Superior temporal gyrus (tissue), 1 donor: ENCODE results near the gene USP17L13.
"Not testable (repeated sequence)": the region's sequence is repeated elsewhere in the genome, so short reads cannot be mapped to it uniquely, and the experiment has no call there.

Experiments
- DNase-seq: peaks from one replicate; pipeline ENCODE4 v3.0.0-alpha.2; 2016; ENCODE audit errors: extremely low spot score

The USP17L13 gene, protein sequence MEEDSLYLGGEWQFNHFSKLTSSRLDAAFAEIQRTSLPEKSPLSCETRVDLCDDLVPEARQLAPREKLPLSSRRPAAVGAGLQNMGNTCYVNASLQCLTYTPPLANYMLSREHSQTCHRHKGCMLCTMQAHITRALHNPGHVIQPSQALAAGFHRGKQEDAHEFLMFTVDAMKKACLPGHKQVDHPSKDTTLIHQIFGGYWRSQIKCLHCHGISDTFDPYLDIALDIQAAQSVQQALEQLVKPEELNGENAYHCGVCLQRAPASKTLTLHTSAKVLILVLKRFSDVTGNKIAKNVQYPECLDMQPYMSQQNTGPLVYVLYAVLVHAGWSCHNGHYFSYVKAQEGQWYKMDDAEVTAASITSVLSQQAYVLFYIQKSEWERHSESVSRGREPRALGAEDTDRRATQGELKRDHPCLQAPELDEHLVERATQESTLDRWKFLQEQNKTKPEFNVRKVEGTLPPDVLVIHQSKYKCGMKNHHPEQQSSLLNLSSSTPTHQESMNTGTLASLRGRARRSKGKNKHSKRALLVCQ

DNA sequence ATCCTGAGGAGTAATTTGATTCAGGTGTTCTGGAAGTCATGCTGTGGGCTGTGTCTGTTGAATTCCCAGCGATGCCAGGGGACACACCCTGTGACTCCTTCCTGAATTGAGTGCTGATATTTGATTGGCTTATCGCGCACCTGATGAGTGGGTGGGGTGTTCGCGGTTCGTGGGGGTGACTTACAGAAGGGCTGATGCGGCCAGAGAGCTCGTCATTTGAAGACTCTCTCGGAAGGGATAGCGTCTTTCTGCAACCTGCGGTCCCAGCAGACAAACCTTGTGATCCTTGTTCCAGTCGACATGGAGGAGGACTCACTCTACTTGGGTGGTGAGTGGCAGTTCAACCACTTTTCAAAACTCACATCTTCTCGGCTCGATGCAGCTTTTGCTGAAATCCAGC lies at the start of gene USP17L13:
Gene USP17L13 (plus strand): TSS at position 301 of the 400 bp plus-strand sequence. CDS start 0 bp downstream, at position 301.
- not testable (repeated sequence) for DNase-seq

DNA sequence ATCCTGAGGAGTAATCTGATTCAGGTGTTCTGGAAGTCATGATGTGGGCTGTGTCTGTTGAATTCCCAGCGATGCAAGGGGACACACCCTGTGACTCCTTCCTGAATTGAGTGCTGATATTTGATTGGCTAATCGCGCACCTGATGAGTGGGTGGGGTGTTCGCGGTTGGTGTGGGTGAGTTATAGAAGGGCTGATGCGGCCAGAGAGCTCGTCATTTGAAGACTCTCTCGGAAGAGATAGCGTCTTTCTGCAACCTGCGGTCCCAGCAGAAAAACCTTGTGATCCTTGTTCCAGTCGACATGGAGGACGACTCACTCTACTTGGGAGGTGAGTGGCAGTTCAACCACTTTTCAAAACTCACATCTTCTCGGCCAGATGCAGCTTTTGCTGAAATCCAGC lies 14.3 kb upstream of the USP17L13 start, which contains the start of gene USP17L10:
Gene USP17L10 (plus strand): TSS at position 301 of the 400 bp plus-strand sequence. CDS start 0 bp downstream, at position 301.
- DNase-seq: not testable (repeated sequence)

DNA sequence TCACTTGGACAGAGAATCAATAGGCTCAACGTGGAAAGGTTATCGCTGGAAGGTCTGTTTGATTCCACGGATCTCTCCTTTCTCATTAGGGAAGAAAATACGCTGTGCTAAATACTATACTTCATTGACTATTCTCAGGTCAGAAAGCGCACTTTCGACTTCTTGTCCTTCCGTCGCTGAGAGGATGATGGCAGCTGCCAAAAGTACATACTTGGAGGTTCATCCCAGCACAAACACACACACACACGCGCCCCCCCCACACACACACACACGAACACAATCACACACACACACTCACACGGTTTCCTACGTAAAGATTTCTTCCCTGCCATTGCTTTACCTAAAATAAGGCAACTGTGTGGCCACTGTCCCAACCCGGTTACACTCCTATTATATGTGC lies 10.0 kb upstream of the USP17L13 start:
- not testable (repeated sequence) for DNase-seq

DNA sequence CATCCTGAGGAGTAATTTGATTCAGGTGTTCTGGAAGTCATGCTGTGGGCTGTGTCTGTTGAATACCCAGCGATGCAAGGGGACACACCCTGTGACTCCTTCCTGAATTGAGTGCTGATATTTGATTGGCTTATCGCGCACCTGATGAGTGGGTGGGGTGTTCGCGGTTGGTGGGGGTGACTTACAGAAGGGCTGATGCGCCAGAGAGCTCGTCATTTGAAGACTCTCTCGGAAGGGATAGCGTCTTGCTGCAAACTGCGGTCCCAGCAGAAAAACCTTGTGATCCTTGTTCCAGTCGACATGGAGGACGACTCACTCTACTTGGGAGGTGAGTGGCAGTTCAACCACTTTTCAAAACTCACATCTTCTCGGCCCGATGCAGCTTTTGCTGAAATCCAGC lies 9.6 kb upstream of the USP17L13 start, which contains the start of gene USP17L11:
Gene USP17L11 (plus strand): TSS at position 301 of the 400 bp plus-strand sequence. CDS start 0 bp downstream, at position 301.
- DNase-seq: not testable (repeated sequence)

DNA sequence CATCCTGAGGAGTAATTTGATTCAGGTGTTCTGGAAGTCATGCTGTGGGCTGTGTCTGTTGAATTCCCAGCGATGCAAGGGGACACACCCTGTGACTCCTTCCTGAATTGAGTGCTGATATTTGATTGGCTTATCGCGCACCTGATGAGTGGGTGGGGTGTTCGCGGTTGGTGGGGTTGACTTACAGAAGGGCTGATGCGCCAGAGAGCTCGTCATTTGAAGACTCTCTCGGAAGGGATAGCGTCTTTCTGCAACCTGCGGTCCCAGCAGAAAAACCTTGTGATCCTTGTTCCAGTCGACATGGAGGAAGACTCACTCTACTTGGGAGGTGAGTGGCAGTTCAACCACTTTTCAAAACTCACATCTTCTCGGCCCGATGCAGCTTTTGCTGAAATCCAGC lies 4.8 kb upstream of the USP17L13 start, which contains the start of gene USP17L12:
Gene USP17L12 (plus strand): TSS at position 301 of the 400 bp plus-strand sequence. CDS start 0 bp downstream, at position 301.
- DNase-seq: not testable (repeated sequence)

DNA sequence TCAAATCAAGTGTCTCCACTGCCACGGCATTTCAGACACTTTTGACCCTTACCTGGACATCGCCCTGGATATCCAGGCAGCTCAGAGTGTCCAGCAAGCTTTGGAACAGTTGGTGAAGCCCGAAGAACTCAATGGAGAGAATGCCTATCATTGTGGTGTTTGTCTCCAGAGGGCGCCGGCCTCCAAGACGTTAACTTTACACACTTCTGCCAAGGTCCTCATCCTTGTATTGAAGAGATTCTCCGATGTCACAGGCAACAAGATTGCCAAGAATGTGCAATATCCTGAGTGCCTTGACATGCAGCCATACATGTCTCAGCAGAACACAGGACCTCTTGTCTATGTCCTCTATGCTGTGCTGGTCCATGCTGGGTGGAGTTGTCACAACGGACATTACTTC lies 5.6 kb downstream of the USP17L13 start:
- DNase-seq: not testable (repeated sequence)

DNA sequence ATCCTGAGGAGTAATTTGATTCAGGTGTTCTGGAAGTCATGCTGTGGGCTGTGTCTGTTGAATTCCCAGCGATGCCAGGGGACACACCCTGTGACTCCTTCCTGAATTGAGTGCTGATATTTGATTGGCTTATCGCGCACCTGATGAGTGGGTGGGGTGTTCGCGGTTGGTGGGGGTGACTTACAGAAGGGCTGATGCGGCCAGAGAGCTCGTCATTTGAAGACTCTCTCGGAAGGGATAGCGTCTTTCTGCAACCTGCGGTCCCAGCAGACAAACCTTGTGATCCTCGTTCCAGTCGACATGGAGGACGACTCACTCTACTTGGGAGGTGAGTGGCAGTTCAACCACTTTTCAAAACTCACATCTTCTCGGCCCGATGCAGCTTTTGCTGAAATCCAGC lies 9.4 kb downstream of the USP17L13 start, which contains the start of gene USP17L15:
Gene USP17L15 (plus strand): TSS at position 301 of the 400 bp plus-strand sequence. CDS start 0 bp downstream, at position 301.
- DNase-seq: not testable (repeated sequence)

DNA sequence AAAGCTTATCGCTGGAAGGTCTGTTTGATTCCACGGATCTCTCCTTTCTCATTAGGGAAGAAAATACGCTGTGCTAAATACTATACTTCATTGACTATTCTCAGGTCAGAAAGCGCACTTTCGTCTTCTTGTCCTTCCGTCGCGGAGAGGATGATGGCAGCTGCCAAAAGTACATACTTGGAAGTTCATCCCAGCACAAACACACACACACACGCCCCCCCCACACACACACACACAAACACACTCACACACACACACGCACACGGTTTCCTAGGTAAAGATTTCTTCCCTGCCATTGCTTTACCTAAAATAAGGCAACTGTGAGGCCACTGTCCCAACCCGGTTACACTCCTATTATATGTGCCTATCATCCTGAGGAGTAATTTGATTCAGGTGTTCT lies 13.8 kb downstream of the USP17L13 start:
- DNase-seq: not testable (repeated sequence)

DNA sequence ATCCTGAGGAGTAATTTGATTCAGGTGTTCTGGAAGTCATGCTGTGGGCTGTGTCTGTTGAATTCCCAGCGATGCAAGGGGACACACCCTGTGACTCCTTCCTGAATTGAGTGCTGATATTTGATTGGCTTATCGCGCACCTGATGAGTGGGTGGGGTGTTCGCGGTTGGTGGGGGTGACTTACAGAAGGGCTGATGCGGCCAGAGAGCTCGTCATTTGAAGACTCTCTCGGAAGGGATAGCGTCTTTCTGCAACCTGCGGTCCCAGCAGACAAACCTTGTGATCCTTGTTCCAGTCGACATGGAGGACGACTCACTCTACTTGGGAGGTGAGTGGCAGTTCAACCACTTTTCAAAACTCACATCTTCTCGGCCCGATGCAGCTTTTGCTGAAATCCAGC lies 18.9 kb downstream of the USP17L13 start, which contains the start of gene USP17L17:
Gene USP17L17 (plus strand): TSS at position 301 of the 400 bp plus-strand sequence. CDS start 0 bp downstream, at position 301.
- not testable (repeated sequence) for DNase-seq

DNA sequence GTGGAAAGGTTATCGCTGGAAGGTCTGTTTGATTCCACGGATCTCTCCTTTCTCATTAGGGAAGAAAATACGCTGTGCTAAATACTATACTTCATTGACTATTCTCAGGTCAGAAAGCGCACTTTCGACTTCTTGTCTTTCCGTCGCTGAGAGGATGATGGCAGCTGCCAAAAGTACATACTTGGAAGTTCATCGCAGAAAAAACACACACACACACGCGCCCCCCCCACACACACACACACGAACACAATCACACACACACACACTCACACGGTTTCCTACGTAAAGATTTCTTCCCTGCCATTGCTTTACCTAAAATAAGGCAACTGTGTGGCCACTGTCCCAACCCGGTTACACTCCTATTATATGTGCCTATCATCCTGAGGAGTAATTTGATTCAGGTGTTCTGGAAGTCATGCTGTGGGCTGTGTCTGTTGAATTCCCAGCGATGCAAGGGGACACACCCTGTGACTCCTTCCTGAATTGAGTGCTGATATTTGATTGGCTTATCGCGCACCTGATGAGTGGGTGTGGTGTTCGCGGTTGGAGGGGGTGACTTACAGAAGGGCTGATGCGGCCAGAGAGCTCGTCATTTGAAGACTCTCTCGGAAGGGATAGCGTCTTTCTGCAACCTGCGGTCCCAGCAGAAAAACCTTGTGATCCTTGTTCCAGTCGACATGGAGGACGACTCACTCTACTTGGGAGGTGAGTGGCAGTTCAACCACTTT lies 23.4 kb downstream of the USP17L13 start, which contains the start of gene USP17L18:
Gene USP17L18 (plus strand): TSS at position 678 of the 728 bp plus-strand sequence. CDS start 0 bp downstream, at position 678.
- peak; percentile 1 for DNase-seq

DNA sequence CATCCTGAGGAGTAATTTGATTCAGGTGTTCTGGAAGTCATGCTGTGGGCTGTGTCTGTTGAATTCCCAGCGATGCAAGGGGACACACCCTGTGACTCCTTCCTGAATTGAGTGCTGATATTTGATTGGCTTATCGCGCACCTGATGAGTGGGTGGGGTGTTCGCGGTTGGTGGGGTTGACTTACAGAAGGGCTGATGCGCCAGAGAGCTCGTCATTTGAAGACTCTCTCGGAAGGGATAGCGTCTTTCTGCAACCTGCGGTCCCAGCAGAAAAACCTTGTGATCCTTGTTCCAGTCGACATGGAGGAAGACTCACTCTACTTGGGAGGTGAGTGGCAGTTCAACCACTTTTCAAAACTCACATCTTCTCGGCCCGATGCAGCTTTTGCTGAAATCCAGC lies 28.4 kb downstream of the USP17L13 start, which contains the start of gene USP17L19:
Gene USP17L19 (plus strand): TSS at position 301 of the 400 bp plus-strand sequence. CDS start 0 bp downstream, at position 301.
- not testable (repeated sequence) for DNase-seq

DNA sequence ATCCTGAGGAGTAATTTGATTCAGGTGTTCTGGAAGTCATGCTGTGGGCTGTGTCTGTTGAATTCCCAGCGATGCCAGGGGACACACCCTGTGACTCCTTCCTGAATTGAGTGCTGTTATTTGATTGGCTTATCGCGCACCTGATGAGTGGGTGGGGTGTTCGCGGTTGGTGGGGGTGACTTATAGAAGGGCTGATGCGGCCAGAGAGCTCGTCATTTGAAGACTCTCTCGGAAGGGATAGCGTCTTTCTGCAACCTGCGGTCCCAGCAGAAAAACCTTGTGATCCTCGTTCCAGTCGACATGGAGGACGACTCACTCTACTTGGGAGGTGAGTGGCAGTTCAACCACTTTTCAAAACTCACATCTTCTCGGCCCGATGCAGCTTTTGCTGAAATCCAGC lies 33.1 kb downstream of the USP17L13 start, which contains the start of gene USP17L20:
Gene USP17L20 (plus strand): TSS at position 301 of the 400 bp plus-strand sequence. CDS start 0 bp downstream, at position 301.
- DNase-seq: not testable (repeated sequence)

DNA sequence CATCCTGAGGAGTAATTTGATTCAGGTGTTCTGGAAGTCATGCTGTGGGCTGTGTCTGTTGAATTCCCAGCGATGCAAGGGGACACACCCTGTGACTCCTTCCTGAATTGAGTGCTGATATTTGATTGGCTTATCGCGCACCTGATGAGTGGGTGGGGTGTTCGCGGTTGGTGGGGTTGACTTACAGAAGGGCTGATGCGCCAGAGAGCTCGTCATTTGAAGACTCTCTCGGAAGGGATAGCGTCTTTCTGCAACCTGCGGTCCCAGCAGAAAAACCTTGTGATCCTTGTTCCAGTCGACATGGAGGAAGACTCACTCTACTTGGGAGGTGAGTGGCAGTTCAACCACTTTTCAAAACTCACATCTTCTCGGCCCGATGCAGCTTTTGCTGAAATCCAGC lies 37.9 kb downstream of the USP17L13 start, which contains the start of gene USP17L21:
Gene USP17L21 (plus strand): TSS at position 301 of the 400 bp plus-strand sequence. CDS start 0 bp downstream, at position 301.
- not testable (repeated sequence) for DNase-seq

DNA sequence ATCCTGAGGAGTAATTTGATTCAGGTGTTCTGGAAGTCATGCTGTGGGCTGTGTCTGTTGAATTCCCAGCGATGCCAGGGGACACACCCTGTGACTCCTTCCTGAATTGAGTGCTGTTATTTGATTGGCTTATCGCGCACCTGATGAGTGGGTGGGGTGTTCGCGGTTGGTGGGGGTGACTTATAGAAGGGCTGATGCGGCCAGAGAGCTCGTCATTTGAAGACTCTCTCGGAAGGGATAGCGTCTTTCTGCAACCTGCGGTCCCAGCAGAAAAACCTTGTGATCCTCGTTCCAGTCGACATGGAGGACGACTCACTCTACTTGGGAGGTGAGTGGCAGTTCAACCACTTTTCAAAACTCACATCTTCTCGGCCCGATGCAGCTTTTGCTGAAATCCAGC lies 42.6 kb downstream of the USP17L13 start, which contains the start of gene USP17L22:
Gene USP17L22 (plus strand): TSS at position 301 of the 400 bp plus-strand sequence. CDS start 0 bp downstream, at position 301.
- DNase-seq: not testable (repeated sequence)

DNA sequence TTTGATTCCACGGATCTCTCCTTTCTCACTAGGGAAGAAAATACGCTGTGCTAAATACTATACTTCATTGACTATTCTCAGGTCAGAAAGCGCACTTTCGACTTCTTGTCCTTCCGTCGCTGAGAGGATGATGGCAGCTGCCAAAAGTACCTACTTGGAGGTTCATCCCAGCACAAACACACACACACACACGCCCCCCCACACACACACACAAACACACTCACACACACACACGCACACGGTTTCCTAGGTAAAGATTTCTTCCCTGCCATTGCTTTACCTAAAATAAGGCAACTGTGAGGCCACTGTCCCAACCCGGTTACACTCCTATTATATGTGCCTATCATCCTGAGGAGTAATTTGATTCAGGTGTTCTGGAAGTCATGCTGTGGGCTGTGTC lies 47.0 kb downstream of the USP17L13 start:
- DNase-seq: not testable (repeated sequence)
